ENCODE results near the gene NAIF1. TPM values are rescaled to one million over a fixed set of nuclear protein-coding genes. Genes with fewer than 3 reads are reported as not detected.

The NAIF1 gene
- total and polyA plus RNA-seq, 10 of the 15 experiments (the other 5 are each of a cell fraction or from before 2014, with no cell fraction given): 2.4 to 14.2 (median 7.1) TPM

- TF ChIP-seq NR2C1 (IDR thresholded peaks at IDR 0.05) (peak; percentile 26; the same call in 1 of the 2 replicates), MTA2 (IDR thresholded peaks at IDR 0.05; ENCODE audit: low read depth) (no peak), NR2F1 (conservative IDR thresholded peaks at IDR 0.05) (peak; percentile 55), MYC (IDR thresholded peaks at IDR 0.05; ENCODE audit: insufficient read depth, insufficient read length, insufficient replicate concordance, low read length, severe bottlenecking) (no peak)
Measured at GRCh38 chr9:128065907-128066712, 1.0 kb downstream of the NAIF1 start (continued).

- CTCF ChIA-PET: interaction anchor here (1.1 to 1.8 kb wide), 2 partner anchors 54 to 120 kb away, joined by 3 to 4 read pairs; no protein-coding TSS in a partner anchor
Measured at GRCh38 chr9:128062846-128063831, 4.0 kb downstream of the NAIF1 start.

More at GRCh38 chr9:128062846-128063831, 4.0 kb downstream of the NAIF1 start:
- Histone ChIP-seq H3K4me2 (ENCODE audit: control insufficient read depth, insufficient read depth) (no peak overlapping the region), H4K20me1 (ENCODE audit: control insufficient read depth, insufficient read depth) (no peaks in the 10 kb centered on the region), H3K9me3 (replicated peaks; ENCODE audit: control insufficient read depth, insufficient read depth, low read length) (no peaks in the 10 kb centered on the region), H3K4me1 (ENCODE audit: control insufficient read depth, insufficient read depth, low read length) (peaks cover 31% of the 10 kb centered on the region), H3K36me3 (ENCODE audit: control insufficient read depth in 2 of 2, insufficient read depth in 2 of 2, low read length in 1 of 2) (peaks cover 0 to 5% of the 10 kb centered on the region in 2 experiments; a peak in 2 of 4 replicates), H3K9ac (ENCODE audit: control insufficient read depth, insufficient read depth, low read length) (no peak overlapping the region), H3K27me3 (replicated peaks in 1 of 2; ENCODE audit: control insufficient read depth in 2 of 2, insufficient read depth in 2 of 2, low read length in 1 of 2) (no peaks in the 10 kb centered on the region), H2AFZ (ENCODE audit: control insufficient read depth, low read depth, low read length) (no peak overlapping the region), H3K27ac (ENCODE audit: control insufficient read depth, insufficient read depth) (no peak overlapping the region), H3K79me2 (ENCODE audit: control insufficient read depth, insufficient read depth, low read length) (peaks cover 19% of the 10 kb centered on the region), H3K4me3 (no peak overlapping the region)
- DNase-seq (ENCODE audit: low read depth, low spot score) (no peak), ATAC-seq (no peak), FAIRE-seq (no peak)
- SMC1A ChIA-PET (ENCODE audit: uncharacterized antibody, unreplicated experiment): interaction anchor here (1.3 kb wide), 1 partner anchor 9 kb away, joined by 4 read pairs; no protein-coding TSS in a partner anchor
- 88% methylated on average over 28 of the region's 28 CpGs for WGBS (ENCODE audit: insufficient coverage, insufficient replicate concordance, low lambda C conversion rate, missing lambda C conversion rate)
- TF ChIP-seq, protein P1, sequence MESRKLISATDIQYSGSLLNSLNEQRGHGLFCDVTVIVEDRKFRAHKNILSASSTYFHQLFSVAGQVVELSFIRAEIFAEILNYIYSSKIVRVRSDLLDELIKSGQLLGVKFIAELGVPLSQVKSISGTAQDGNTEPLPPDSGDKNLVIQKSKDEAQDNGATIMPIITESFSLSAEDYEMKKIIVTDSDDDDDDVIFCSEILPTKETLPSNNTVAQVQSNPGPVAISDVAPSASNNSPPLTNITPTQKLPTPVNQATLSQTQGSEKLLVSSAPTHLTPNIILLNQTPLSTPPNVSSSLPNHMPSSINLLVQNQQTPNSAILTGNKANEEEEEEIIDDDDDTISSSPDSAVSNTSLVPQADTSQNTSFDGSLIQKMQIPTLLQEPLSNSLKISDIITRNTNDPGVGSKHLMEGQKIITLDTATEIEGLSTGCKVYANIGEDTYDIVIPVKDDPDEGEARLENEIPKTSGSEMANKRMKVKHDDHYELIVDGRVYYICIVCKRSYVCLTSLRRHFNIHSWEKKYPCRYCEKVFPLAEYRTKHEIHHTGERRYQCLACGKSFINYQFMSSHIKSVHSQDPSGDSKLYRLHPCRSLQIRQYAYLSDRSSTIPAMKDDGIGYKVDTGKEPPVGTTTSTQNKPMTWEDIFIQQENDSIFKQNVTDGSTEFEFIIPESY (IDR thresholded peaks at IDR 0.05): no peak
- TF ChIP-seq NR2C2 (IDR thresholded peaks at IDR 0.05; ENCODE audit: borderline replicate concordance, control insufficient read depth, insufficient read length, low read depth) (no peak), BMI1 (IDR thresholded peaks at IDR 0.05; ENCODE audit: borderline replicate concordance) (no peak), PRDM15 (CRISPR knock-in tag; IDR thresholded peaks at IDR 0.05) (no peak), CHD1 (IDR thresholded peaks at IDR 0.05; ENCODE audit: low read depth, low read length) (no peak), JUND (IDR thresholded peaks at IDR 0.05; ENCODE audit: low read depth, low read length) (no peak), POU2F2 (IDR thresholded peaks at IDR 0.05; ENCODE audit: borderline replicate concordance, low read depth, low read length) (no peak)
- RAD21 ChIA-PET (ENCODE audit: unreplicated experiment): no interaction called here
- intact Hi-C loops (cut with micrococcal nuclease; ENCODE audit: unreplicated experiment) (loop anchor here (10.0 kb wide), 1 partner anchor 278 kb away; the partner anchor contains the start of gene CDK9), in situ Hi-C loops (cut with MboI) (no loop called here)
- POLR2A ChIA-PET: interaction anchor here (0.8 to 2.9 kb wide), 3 partner anchors 10 to 34 kb away, joined by 3 to 10 read pairs (median 4); no protein-coding TSS in a partner anchor
- no TSS peak for BruUV-seq (replicated peaks)
